Right lobe of liver (tissue), 4 donors: Measurements from ENCODE around the gene UPP2.

Experiments
- CTCF ChIP-seq, 4 donors: fragments of 200-600 bp in 3 of 4; fragments of 450-650 bp in 1 of 4; IDR thresholded peaks; one replicate each; pipeline versions ENCODE4 v1.5.1 to v1.8.0; 2016 to 2022; ENCODE audit warnings: antibody characterized with exemption in 4 of 4, mild to moderate bottlenecking in 2 of 4
- POLR2A ChIP-seq: fragments of 450-650 bp; IDR thresholded peaks from one replicate; pipeline ENCODE4 v1.6.1; 2017; ENCODE audit warnings: antibody characterized with exemption, mild to moderate bottlenecking
- donor health status: DM: no; HTN: no; CAD: no.
- donor health status: DM: no; HTN: no; CAD: no.
- donor health status: DM: no; HTN: yes; CAD: no.

DNA sequence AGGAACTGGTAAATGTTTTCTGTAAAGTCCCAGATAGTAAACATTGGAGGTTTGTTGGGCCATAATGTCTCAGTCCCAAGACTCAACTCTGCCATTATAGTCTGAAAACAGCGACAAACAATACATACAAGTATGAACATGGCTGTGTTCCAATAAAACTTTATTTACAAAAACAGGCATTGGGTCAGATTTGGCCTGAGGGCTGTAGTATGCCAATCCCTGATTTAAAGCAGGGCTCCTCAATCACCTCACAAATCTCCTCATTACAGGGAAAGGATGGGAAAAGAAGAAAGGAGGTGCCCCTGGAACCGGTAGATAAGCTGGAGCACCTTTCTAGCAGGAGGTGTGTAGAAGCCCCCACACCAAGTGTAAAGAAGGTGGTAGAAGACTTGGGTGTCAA is 48.9 kb upstream of the UPP2 start:
- TF ChIP-seq CTCF (IDR thresholded peaks at IDR 0.05) (no peak), POLR2A (no peak)
